H9 (cell line): Measurements from ENCODE around the gene HRNR. TPM values are rescaled to one million over a fixed set of nuclear protein-coding genes. Genes with fewer than 3 reads are reported as not detected.

ENCODE experiments used
- DNase-seq: peaks from one replicate; pipeline ENCODE4 v3.0.0-alpha.2; 2017
- H2AFZ ChIP-seq: one replicate; pipeline ENCODE4 v1.6.1; 2013; ENCODE audit warnings: mild to moderate bottlenecking, low read length, control low read depth, moderate library complexity
- H2AK5ac ChIP-seq: 2 replicates; pipeline ENCODE4 v1.6.1; 2013; ENCODE audit warnings: low read length, control low read depth, mixed read lengths; ENCODE audit not compliant: insufficient read length
- H2BK120ac ChIP-seq: one replicate; pipeline ENCODE4 v1.6.1; 2013; ENCODE audit warnings: low read depth, mild to moderate bottlenecking, low read length, control low read depth, inconsistent platforms; ENCODE audit not compliant: poor library complexity, severe bottlenecking
- H2BK12ac ChIP-seq: 2 replicates; pipeline ENCODE4 v1.6.1; 2013; ENCODE audit warnings: low read length, control low read depth, mixed read lengths, low read depth; ENCODE audit not compliant: insufficient read length
- H2BK15ac ChIP-seq: 2 replicates; pipeline ENCODE4 v1.6.1; 2013; ENCODE audit warnings: low read depth, low read length, control low read depth
- H2BK20ac ChIP-seq: one replicate; pipeline ENCODE4 v1.6.1; 2013; ENCODE audit warnings: low read depth, mild to moderate bottlenecking, low read length, control low read depth, inconsistent platforms; ENCODE audit not compliant: poor library complexity, severe bottlenecking
- H2BK5ac ChIP-seq: 2 replicates; pipeline ENCODE4 v1.6.1; 2013; ENCODE audit warnings: low read length, control low read depth, mixed read lengths; ENCODE audit not compliant: insufficient read length
- H3K14ac ChIP-seq: 2 replicates; pipeline ENCODE4 v1.6.1; 2013; ENCODE audit warnings: low read length, control low read depth; ENCODE audit not compliant: insufficient read depth
- H3K18ac ChIP-seq: 2 replicates; pipeline ENCODE4 v1.6.1; 2013; ENCODE audit warnings: low read depth, mild to moderate bottlenecking, mixed read lengths, low read length, control low read depth; ENCODE audit not compliant: insufficient read length
- H3K23ac ChIP-seq: 2 replicates; pipeline ENCODE4 v1.6.1; 2013; ENCODE audit warnings: low read length, control low read depth, mixed read lengths, low read depth; ENCODE audit not compliant: insufficient read length
- H3K23me2 ChIP-seq: 2 replicates; pipeline ENCODE4 v1.6.1; 2013; ENCODE audit warnings: low read depth, mild to moderate bottlenecking, mixed read lengths, low read length, control low read depth; ENCODE audit not compliant: insufficient read length, poor library complexity, severe bottlenecking
- H3K27ac ChIP-seq: 2 replicates; pipeline ENCODE4 v1.5.1; 2013; ENCODE audit warnings: low read length, control low read depth, mixed read lengths, low read depth; ENCODE audit not compliant: insufficient read length
- H3K27me3 ChIP-seq: 2 replicates; pipeline ENCODE4 v1.6.1; 2013; ENCODE audit warnings: low read length, control low read depth, inconsistent platforms; ENCODE audit not compliant: insufficient read depth
- H3K4ac ChIP-seq: 2 replicates; pipeline ENCODE4 v1.6.1; 2013; ENCODE audit warnings: low read depth, mild to moderate bottlenecking, control low read depth, inconsistent platforms, low read length, moderate library complexity
- H3K4me1 ChIP-seq: 2 replicates; pipeline ENCODE4 v1.6.1; 2013; ENCODE audit warnings: low read length, control low read depth, inconsistent platforms; ENCODE audit not compliant: insufficient read depth
- H3K4me2 ChIP-seq: 2 replicates; pipeline ENCODE4 v1.6.1; 2013; ENCODE audit warnings: low read length, control low read depth, mixed read lengths; ENCODE audit not compliant: insufficient read length, insufficient read depth
- H3K56ac ChIP-seq: 2 replicates; pipeline ENCODE4 v1.6.1; 2013; ENCODE audit warnings: low read depth, mild to moderate bottlenecking, mixed read lengths, low read length, control low read depth; ENCODE audit not compliant: insufficient read length
- H3K79me1 ChIP-seq: 2 replicates; pipeline ENCODE4 v1.6.1; 2013; ENCODE audit warnings: low read depth, mild to moderate bottlenecking, moderate library complexity, low read length, control low read depth, inconsistent platforms; ENCODE audit not compliant: insufficient read depth, poor library complexity, severe bottlenecking
- H3K79me2 ChIP-seq: 2 replicates; pipeline ENCODE4 v1.6.1; 2013; ENCODE audit warnings: low read length, control low read depth, inconsistent platforms; ENCODE audit not compliant: insufficient read depth
- H3K9ac ChIP-seq: 2 replicates; pipeline ENCODE4 v1.6.1; 2013; ENCODE audit warnings: low read length, control low read depth, mixed read lengths; ENCODE audit not compliant: insufficient read length; ENCODE audit errors: extremely low read depth
- H3K9me3 ChIP-seq: one replicate; pipeline ENCODE4 v1.6.1; 2013; ENCODE audit warnings: low read depth, low read length, inconsistent platforms; ENCODE audit not compliant: control insufficient read depth
- H3T11ph ChIP-seq: one replicate; pipeline ENCODE4 v1.6.1; 2013; ENCODE audit warnings: mild to moderate bottlenecking, low read length, control low read depth, inconsistent platforms
- H4K20me1 ChIP-seq: one replicate; pipeline ENCODE4 v1.6.1; 2013; ENCODE audit not compliant: control insufficient read depth, insufficient read length, insufficient read depth
- H4K5ac ChIP-seq: 2 replicates; pipeline ENCODE4 v1.6.1; 2013; ENCODE audit warnings: low read depth, mild to moderate bottlenecking, mixed read lengths, low read length, control low read depth; ENCODE audit not compliant: insufficient read length
- H4K8ac ChIP-seq: replicated peaks from 2 replicates; pipeline ENCODE4 v1.6.1; 2013; ENCODE audit warnings: low read length, control low read depth, mixed read lengths, low read depth; ENCODE audit not compliant: insufficient read length
- H4K91ac ChIP-seq: 2 replicates; pipeline ENCODE4 v1.6.1; 2013; ENCODE audit warnings: low read depth, mild to moderate bottlenecking, moderate library complexity, mixed read lengths, low read length, control low read depth; ENCODE audit not compliant: insufficient read length
- H3K27ac Mint-ChIP-seq, 3 experiments: 2 replicates in 2 of 3; 3 replicates in 1 of 3; pipeline ENCODE4 v1.8.0; 2020 to 2021; ENCODE audit warnings: mixed read lengths in 3 of 3, mild to moderate bottlenecking in 1 of 3, moderate library complexity in 1 of 3
- H3K27me3 Mint-ChIP-seq: 2 replicates; pipeline ENCODE4 v1.8.0; 2021; ENCODE audit warnings: low read depth, mild to moderate bottlenecking, moderate library complexity, mixed read lengths
- H3K36me3 Mint-ChIP-seq, 3 experiments: 2 replicates in 2 of 3; 3 replicates in 1 of 3; pipeline ENCODE4 v1.8.0; 2020 to 2021; ENCODE audit warnings: low read depth in 3 of 3, mixed read lengths in 3 of 3; ENCODE audit not compliant: insufficient read depth in 1 of 3
- H3K4me1 Mint-ChIP-seq, 2 experiments: 2 replicates each; pipeline ENCODE4 v1.8.0; 2020; ENCODE audit warnings: mixed read lengths in 2 of 2
- H3K4me3 Mint-ChIP-seq, 2 experiments: 2 replicates in 1 of 2; 3 replicates in 1 of 2; pipeline ENCODE4 v1.8.0; 2020 to 2021; ENCODE audit warnings: mild to moderate bottlenecking in 2 of 2, mixed read lengths in 2 of 2, moderate library complexity in 1 of 2
- H3K9me3 Mint-ChIP-seq, 2 experiments: 2 replicates in 1 of 2; 3 replicates in 1 of 2; pipeline ENCODE4 v1.8.0; 2020; ENCODE audit warnings: mild to moderate bottlenecking in 2 of 2, mixed read lengths in 2 of 2, moderate library complexity in 1 of 2
- WGBS: extraction: QIAGEN DNeasy Blood & Tissue Kit; methylation state at CpG from one replicate; pipeline ENCODE4 v1.1.7; 2013; ENCODE audit warnings: missing lambda C conversion rate, low lambda C conversion rate, mixed read lengths; ENCODE audit not compliant: insufficient read length; ENCODE audit errors: extremely low coverage; 5-methylcytosine and 5-hydroxymethylcytosine counted together
- total RNA-seq: library from RNA; stranded (reverse); gene quantifications from 2 replicates; pipeline ENCODE4 v1.2.1, GENCODE V29; 2021
- TF ChIP-seq, protein P1 (sequence below): fragments of 200-600 bp; sonication (generic); conservative IDR thresholded peaks from 3 replicates; pipeline ENCODE4 v1.8.0; 2021; ENCODE audit warnings: antibody characterized with exemption, mild to moderate bottlenecking

HRNR gene
- total RNA-seq, 1 experiment from 2014 or later, result not detected

DNA sequence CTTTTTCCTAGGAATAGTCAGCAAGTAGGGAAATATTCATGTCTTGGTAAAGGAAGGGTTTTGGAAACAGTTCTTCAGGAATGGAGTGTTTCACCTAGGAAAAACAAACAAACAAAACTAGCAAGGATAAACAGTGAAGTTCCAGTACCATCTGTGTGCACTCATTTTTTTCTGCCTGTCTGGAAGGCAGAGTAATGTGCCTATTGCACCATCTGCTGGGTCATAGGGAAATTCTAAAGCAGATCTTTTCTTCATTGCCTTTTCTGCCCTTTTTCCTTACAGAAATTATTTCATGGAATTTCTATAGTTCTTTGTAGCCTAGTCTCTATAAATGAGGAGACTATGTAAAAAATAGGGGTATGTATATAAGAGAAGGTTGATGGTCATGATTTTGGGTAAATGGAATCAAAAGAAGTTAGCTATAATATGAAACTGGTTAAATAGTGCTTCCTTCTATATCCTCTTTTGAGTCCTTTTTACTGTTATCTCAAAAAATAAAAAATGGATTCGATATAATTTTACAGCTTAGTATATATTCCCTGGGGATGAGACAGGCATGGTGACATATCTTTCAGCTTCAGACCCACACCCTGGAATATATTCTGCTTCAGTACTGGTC is 3.4 kb upstream of the HRNR start:
- Histone ChIP-seq H2BK15ac (no peak overlapping the region), H3K27ac (no peak overlapping the region), H3K27me3 (no peaks in the 10 kb centered on the region), H3T11ph (no peak overlapping the region), H3K9ac (no peak overlapping the region), H2AFZ (no peak overlapping the region), H3K79me2 (no peaks in the 10 kb centered on the region), H4K8ac (no peak overlapping the region), H2BK12ac (no peak overlapping the region), H3K14ac (no peak overlapping the region), H3K79me1 (no peaks in the 10 kb centered on the region), H3K23ac (no peak overlapping the region), H3K4me1 (no peaks in the 10 kb centered on the region), H2AK5ac (no peak overlapping the region), H4K5ac (no peak overlapping the region), H3K4me2 (no peak overlapping the region), H3K4ac (no peak overlapping the region), H4K20me1 (no peaks in the 10 kb centered on the region), H4K91ac (no peak overlapping the region), H2BK5ac (no peak overlapping the region), H2BK20ac (no peak overlapping the region), H2BK120ac (no peak overlapping the region), H3K9me3 (peaks cover 63% of the 10 kb centered on the region), H3K23me2 (no peaks in the 10 kb centered on the region), H3K56ac (no peak overlapping the region), H3K18ac (no peak overlapping the region)
- DNase-seq, result no peak
- TF ChIP-seq, protein P1, sequence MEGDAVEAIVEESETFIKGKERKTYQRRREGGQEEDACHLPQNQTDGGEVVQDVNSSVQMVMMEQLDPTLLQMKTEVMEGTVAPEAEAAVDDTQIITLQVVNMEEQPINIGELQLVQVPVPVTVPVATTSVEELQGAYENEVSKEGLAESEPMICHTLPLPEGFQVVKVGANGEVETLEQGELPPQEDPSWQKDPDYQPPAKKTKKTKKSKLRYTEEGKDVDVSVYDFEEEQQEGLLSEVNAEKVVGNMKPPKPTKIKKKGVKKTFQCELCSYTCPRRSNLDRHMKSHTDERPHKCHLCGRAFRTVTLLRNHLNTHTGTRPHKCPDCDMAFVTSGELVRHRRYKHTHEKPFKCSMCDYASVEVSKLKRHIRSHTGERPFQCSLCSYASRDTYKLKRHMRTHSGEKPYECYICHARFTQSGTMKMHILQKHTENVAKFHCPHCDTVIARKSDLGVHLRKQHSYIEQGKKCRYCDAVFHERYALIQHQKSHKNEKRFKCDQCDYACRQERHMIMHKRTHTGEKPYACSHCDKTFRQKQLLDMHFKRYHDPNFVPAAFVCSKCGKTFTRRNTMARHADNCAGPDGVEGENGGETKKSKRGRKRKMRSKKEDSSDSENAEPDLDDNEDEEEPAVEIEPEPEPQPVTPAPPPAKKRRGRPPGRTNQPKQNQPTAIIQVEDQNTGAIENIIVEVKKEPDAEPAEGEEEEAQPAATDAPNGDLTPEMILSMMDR, result no peak
- Mint-ChIP-seq H3K4me1 (no peaks in the 10 kb centered on the region), H3K36me3 (peaks cover 4 to 22% (median 5%) of the 10 kb centered on the region in 3 experiments; a peak in 6 of 7 replicates), H3K27ac (no peak overlapping the region), H3K4me3 (no peak overlapping the region), H3K27me3 (no peaks in the 10 kb centered on the region; the same call in 1 of the 2 replicates), H3K9me3 (peaks cover 85% of the 10 kb centered on the region in 2 experiments)
- no CpG with 5 or more reads among the region's 1 CpG for WGBS
